Natural killer cell (primary cell): ENCODE measurements around the gene TMEM223. TPM values are rescaled to one million over a fixed set of nuclear protein-coding genes. Genes with fewer than 3 reads are reported as not detected.

Experiments used
- total RNA-seq, 4 donors: library from RNA; stranded (reverse); fragments of 120-200 nt in 1 of 4; gene quantifications; one replicate each; pipeline versions ENCODE4 v1.2.3 to v1.2.4, GENCODE V29; 2013 to 2022

The TMEM223 gene
- total RNA-seq, 3 donors from 2014 or later (not counting 1 experiment from before 2014, with no cell fraction given): 4.8 to 10.0 (median 5.0) TPM

Other genes with a start within 250 kb of the TMEM223 start
- 100 to 1,000 TPM; 623 to 740 (median 677) TPM for gene AHNAK, start 245.2 kb downstream of the TMEM223 start, total RNA-seq
- 100 to 1,000 TPM; 628 to 754 (median 714) TPM for gene EEF1G, start 218.1 kb downstream of the TMEM223 start, total RNA-seq
- 10 to 100 TPM; 20.0 to 28.9 (median 26.2) TPM for gene TUT1, start 200.5 kb downstream of the TMEM223 start, total RNA-seq
- gene MTA2, start 190.1 kb downstream of the TMEM223 start, total RNA-seq: 100 to 1,000 TPM; 254 to 305 (median 259) TPM
- gene EML3, start 179.2 kb downstream of the TMEM223 start, total RNA-seq: 100 to 1,000 TPM; 221 to 233 (median 232) TPM
- 1 to 10 TPM; 2.6 to 6.9 (median 3.9) TPM for gene ROM1, start 178.7 kb downstream of the TMEM223 start, total RNA-seq
- gene B3GAT3, start 170.0 kb downstream of the TMEM223 start, total RNA-seq: 10 to 100 TPM; 64.9 to 80.3 (median 77.9) TPM
- gene GANAB, start 145.4 kb downstream of the TMEM223 start, total RNA-seq: 100 to 1,000 TPM; 236 to 275 (median 246) TPM
- gene INTS5, start 138.7 kb downstream of the TMEM223 start, total RNA-seq: 10 to 100 TPM; 13.9 to 20.3 (median 14.6) TPM
- 10 to 100 TPM; 36.5 to 57.9 (median 39.1) TPM for gene C11orf98, start 126.8 kb downstream of the TMEM223 start, total RNA-seq
- 10 to 100 TPM; 12.0 to 21.5 (median 13.7) TPM for gene CSKMT, start 126.7 kb downstream of the TMEM223 start, total RNA-seq
- gene UQCC3, start 120.3 kb downstream of the TMEM223 start, total RNA-seq: 1 to 10 TPM; 3.9 to 5.2 (median 4.0) TPM
- 10 to 100 TPM; 17.4 to 29.1 (median 20.4) TPM for gene LBHD1, start 119.7 kb downstream of the TMEM223 start, total RNA-seq
- 100 to 1,000 TPM; 179 to 238 (median 238) TPM for gene UBXN1, start 112.9 kb downstream of the TMEM223 start, total RNA-seq
- gene LRRN4CL, start 102.5 kb downstream of the TMEM223 start, total RNA-seq: not detected
- 10 to 100 TPM; 19.7 to 22.0 (median 21.2) TPM for gene BSCL2, start 84.6 kb downstream of the TMEM223 start, total RNA-seq
- gene GNG3, start 84.3 kb downstream of the TMEM223 start, total RNA-seq: not detected
- 10 to 100 TPM; 58.0 to 73.1 (median 69.3) TPM for gene HNRNPUL2, start 64.5 kb downstream of the TMEM223 start, total RNA-seq
- 10 to 100 TPM; 18.3 to 27.2 (median 23.2) TPM for gene TTC9C, start 63.5 kb downstream of the TMEM223 start, total RNA-seq
- gene ZBTB3, start 37.8 kb downstream of the TMEM223 start, total RNA-seq: 1 to 10 TPM; 5.4 to 9.6 (median 8.8) TPM
- 100 to 1,000 TPM; 110 to 120 (median 119) TPM for gene POLR2G, start 30.4 kb downstream of the TMEM223 start, total RNA-seq
- 10 to 100 TPM; 18.4 to 20.3 (median 18.8) TPM for gene TAF6L, start 20.6 kb downstream of the TMEM223 start, total RNA-seq
- gene TMEM179B, start 4.6 kb downstream of the TMEM223 start, total RNA-seq: 10 to 100 TPM; 33.7 to 41.1 (median 36.3) TPM
- gene NXF1, start 13.4 kb upstream of the TMEM223 start, total RNA-seq: 100 to 1,000 TPM; 284 to 341 (median 319) TPM
- gene STX5, start 40.0 kb upstream of the TMEM223 start, total RNA-seq: 100 to 1,000 TPM; 138 to 171 (median 166) TPM
- gene TEX54, start 40.8 kb upstream of the TMEM223 start, total RNA-seq: not detected
- gene WDR74, start 47.6 kb upstream of the TMEM223 start, total RNA-seq: 100 to 1,000 TPM; 151 to 173 (median 171) TPM
- gene SLC3A2, start 88.9 kb upstream of the TMEM223 start, total RNA-seq: 100 to 1,000 TPM; 200 to 235 (median 207) TPM
- not detected for gene CHRM1, start 129.4 kb upstream of the TMEM223 start, total RNA-seq
- gene SLC22A6, start 193.0 kb upstream of the TMEM223 start, total RNA-seq: not detected
- not detected for gene SLC22A8, start 223.8 kb upstream of the TMEM223 start, total RNA-seq